Mesendoderm (in vitro differentiated cells): ENCODE measurements around the gene RIT2.

ENCODE experiments used
- DNase-seq: peaks from one replicate; pipeline ENCODE4 v3.0.0; 2013
- H2AK5ac ChIP-seq: 2 replicates; pipeline ENCODE4 v1.6.1; 2013; ENCODE audit warnings: low read length, inconsistent platforms
- H2BK120ac ChIP-seq: 2 replicates; pipeline ENCODE4 v1.6.1; 2013; ENCODE audit warnings: low read depth, mild to moderate bottlenecking, low read length, moderate library complexity, mixed read lengths
- H2BK15ac ChIP-seq: replicated peaks from 2 replicates; pipeline ENCODE4 v1.6.1; 2013; ENCODE audit warnings: low read depth, mild to moderate bottlenecking, moderate library complexity
- H2BK5ac ChIP-seq: 2 replicates; pipeline ENCODE4 v1.6.1; 2013; ENCODE audit warnings: low read length, inconsistent platforms
- H3K18ac ChIP-seq: 2 replicates; pipeline ENCODE4 v1.6.1; 2013; ENCODE audit warnings: mild to moderate bottlenecking, low read length, mixed read lengths
- H3K23ac ChIP-seq: one replicate; pipeline ENCODE4 v1.6.1; 2013; ENCODE audit warnings: low read length
- H3K27ac ChIP-seq: 2 replicates; pipeline ENCODE4 v1.5.1; 2013; ENCODE audit warnings: low read depth, mild to moderate bottlenecking, inconsistent platforms, low read length, moderate library complexity
- H3K27me3 ChIP-seq: 2 replicates; pipeline ENCODE4 v1.6.1; 2013; ENCODE audit warnings: low read length, control low read depth, mild to moderate bottlenecking, inconsistent platforms; ENCODE audit not compliant: insufficient read depth, poor library complexity
- H3K36me3 ChIP-seq: 2 replicates; pipeline ENCODE4 v1.6.1; 2013; ENCODE audit warnings: low read length, inconsistent platforms; ENCODE audit not compliant: control insufficient read depth, insufficient read depth
- H3K4ac ChIP-seq: one replicate; pipeline ENCODE4 v1.6.1; 2013; ENCODE audit warnings: low read depth, mild to moderate bottlenecking, low read length, moderate library complexity
- H3K4me1 ChIP-seq: 2 replicates; pipeline ENCODE4 v1.6.1; 2013; ENCODE audit warnings: low read depth, low read length, inconsistent platforms; ENCODE audit not compliant: control insufficient read depth
- H3K4me2 ChIP-seq: 2 replicates; pipeline ENCODE4 v1.6.1; 2013; ENCODE audit warnings: low read length
- H3K4me3 ChIP-seq: 2 replicates; pipeline ENCODE4 v1.5.1; 2013; ENCODE audit warnings: mild to moderate bottlenecking, low read length
- H3K56ac ChIP-seq: one replicate; pipeline ENCODE4 v1.6.1; 2013; ENCODE audit warnings: low read length
- H3K79me1 ChIP-seq: 2 replicates; pipeline ENCODE4 v1.6.1; 2013; ENCODE audit warnings: low read length, inconsistent platforms
- H3K79me2 ChIP-seq: 2 replicates; pipeline ENCODE4 v1.6.1; 2013; ENCODE audit warnings: mild to moderate bottlenecking, low read length; ENCODE audit not compliant: control insufficient read depth, insufficient read depth
- H3K9ac ChIP-seq: 2 replicates; pipeline ENCODE4 v1.6.1; 2013; ENCODE audit warnings: low read length, inconsistent platforms
- H4K5ac ChIP-seq: one replicate; pipeline ENCODE4 v1.6.1; 2013; ENCODE audit warnings: low read length
- H4K8ac ChIP-seq: one replicate; pipeline ENCODE4 v1.6.1; 2013; ENCODE audit warnings: low read depth, mild to moderate bottlenecking, control low read depth, low read length, moderate library complexity
- WGBS: extraction: QIAGEN DNeasy Blood & Tissue Kit; methylation state at CpG from one replicate; pipeline ENCODE4 v1.1.7; 2013; ENCODE audit warnings: low lambda C conversion rate, missing lambda C conversion rate; ENCODE audit not compliant: insufficient coverage; ENCODE audit errors: extremely low coverage; 5-methylcytosine and 5-hydroxymethylcytosine counted together

Gene RIT2

GRCh38 chr18:42891705-42892104 is 223.8 kb downstream of the RIT2 start:
- no peaks in the 10 kb centered on the region for H3K36me3 ChIP-seq
- H3K18ac ChIP-seq: no peak overlapping the region
- no peak for DNase-seq
- H3K4ac ChIP-seq: no peak overlapping the region
- H2AK5ac ChIP-seq: no peak overlapping the region
- no peaks in the 10 kb centered on the region for H3K79me1 ChIP-seq
- H3K27ac ChIP-seq: no peak overlapping the region
- H4K5ac ChIP-seq: no peak overlapping the region
- H3K4me1 ChIP-seq: no peaks in the 10 kb centered on the region
- WGBS: no CpG with 5 or more reads among the region's 3 CpGs
- H3K4me2 ChIP-seq: no peak overlapping the region
- H3K23ac ChIP-seq: no peak overlapping the region
- H3K9ac ChIP-seq: no peak overlapping the region
- H3K4me3 ChIP-seq: no peak overlapping the region
- no peak overlapping the region for H4K8ac ChIP-seq
- no peak overlapping the region for H2BK120ac ChIP-seq
- no peaks in the 10 kb centered on the region for H3K79me2 ChIP-seq
- H2BK15ac ChIP-seq: no peak overlapping the region
- no peak overlapping the region for H2BK5ac ChIP-seq
- no peak overlapping the region for H3K56ac ChIP-seq
- no peaks in the 10 kb centered on the region for H3K27me3 ChIP-seq

- H3K27ac ChIP-seq: no peak overlapping the region
- WGBS: no CpG with 5 or more reads among the region's 3 CpGs
- H3K23ac ChIP-seq: no peak overlapping the region
- no peak for DNase-seq
- no peak overlapping the region for H3K56ac ChIP-seq
- no peak overlapping the region for H4K8ac ChIP-seq
- no peak overlapping the region for H2BK5ac ChIP-seq
- no peak overlapping the region for H3K4me2 ChIP-seq
- H3K4me3 ChIP-seq: no peak overlapping the region
- no peak overlapping the region for H3K4ac ChIP-seq
- no peak overlapping the region for H3K18ac ChIP-seq
- H3K36me3 ChIP-seq: no peaks in the 10 kb centered on the region
- H3K9ac ChIP-seq: no peak overlapping the region
- H2BK15ac ChIP-seq: no peak overlapping the region
- no peaks in the 10 kb centered on the region for H3K79me1 ChIP-seq
- no peak overlapping the region for H2BK120ac ChIP-seq
- H3K4me1 ChIP-seq: no peaks in the 10 kb centered on the region
- H3K79me2 ChIP-seq: no peaks in the 10 kb centered on the region
- no peaks in the 10 kb centered on the region for H3K27me3 ChIP-seq
- H4K5ac ChIP-seq: no peak overlapping the region
- H2AK5ac ChIP-seq: no peak overlapping the region
These were observed 232.3 kb downstream of the RIT2 start for GRCh38 chr18:42883169-42883568.

- Histone ChIP-seq H3K27ac (no peak overlapping the region), H3K27me3 (no peaks in the 10 kb centered on the region), H2BK120ac (no peak overlapping the region), H3K36me3 (no peaks in the 10 kb centered on the region), H3K18ac (no peak overlapping the region), H3K4me2 (no peak overlapping the region), H2BK5ac (no peak overlapping the region), H3K4me3 (no peak overlapping the region), H3K79me2 (no peaks in the 10 kb centered on the region), H3K4ac (no peak overlapping the region), H4K5ac (no peak overlapping the region), H3K9ac (no peak overlapping the region), H2BK15ac (no peak overlapping the region), H3K56ac (no peak overlapping the region), H2AK5ac (no peak overlapping the region), H4K8ac (no peak overlapping the region), H3K4me1 (no peaks in the 10 kb centered on the region), H3K79me1 (no peaks in the 10 kb centered on the region), H3K23ac (no peak overlapping the region)
- no peak for DNase-seq
- WGBS: no CpG with 5 or more reads among the region's 3 CpGs
These were observed 233.4 kb downstream of the RIT2 start for GRCh38 chr18:42882122-42882521.

- no peak overlapping the region for H3K4ac ChIP-seq
- H4K5ac ChIP-seq: no peak overlapping the region
- H3K9ac ChIP-seq: no peak overlapping the region
- peak overlapping the region; percentile 74 for H2BK15ac ChIP-seq
- no peak overlapping the region for H3K4me2 ChIP-seq
- H4K8ac ChIP-seq: no peak overlapping the region
- no peak overlapping the region for H3K4me3 ChIP-seq
- H3K56ac ChIP-seq: no peak overlapping the region
- no peaks in the 10 kb centered on the region for H3K79me1 ChIP-seq
- no peak overlapping the region for H3K23ac ChIP-seq
- WGBS: no CpG with 5 or more reads among the region's 2 CpGs
- no peak overlapping the region for H2BK5ac ChIP-seq
- H3K27ac ChIP-seq: no peak overlapping the region
- no peak overlapping the region for H2BK120ac ChIP-seq
- H3K27me3 ChIP-seq: no peaks in the 10 kb centered on the region
- no peaks in the 10 kb centered on the region for H3K4me1 ChIP-seq
- H3K79me2 ChIP-seq: no peaks in the 10 kb centered on the region
- DNase-seq: no peak
- H2AK5ac ChIP-seq: no peak overlapping the region
- no peak overlapping the region for H3K18ac ChIP-seq
- H3K36me3 ChIP-seq: no peaks in the 10 kb centered on the region
These were observed 242.6 kb downstream of the RIT2 start for GRCh38 chr18:42872838-42873237.

- H4K5ac ChIP-seq: no peak overlapping the region
- H3K27ac ChIP-seq: no peak overlapping the region
These were observed 250.6 kb downstream of the RIT2 start for GRCh38 chr18:42864876-42865275.

GRCh38 chr18:42861271-42861670 is 254.2 kb downstream of the RIT2 start:
- Histone ChIP-seq H3K4me3 (no peak overlapping the region), H4K8ac (no peak overlapping the region), H3K27me3 (no peaks in the 10 kb centered on the region), H3K36me3 (no peaks in the 10 kb centered on the region), H2BK5ac (no peak overlapping the region), H3K27ac (no peak overlapping the region), H2BK15ac (no peak overlapping the region), H3K4me1 (no peaks in the 10 kb centered on the region), H2BK120ac (no peak overlapping the region), H3K79me1 (no peaks in the 10 kb centered on the region), H3K9ac (no peak overlapping the region), H3K4me2 (no peak overlapping the region), H3K23ac (no peak overlapping the region), H3K56ac (no peak overlapping the region), H4K5ac (no peak overlapping the region), H3K4ac (no peak overlapping the region), H2AK5ac (no peak overlapping the region), H3K79me2 (no peaks in the 10 kb centered on the region), H3K18ac (no peak overlapping the region)
- no peak for DNase-seq

More at GRCh38 chr18:42864876-42865275, 250.6 kb downstream of the RIT2 start:
- no peaks in the 10 kb centered on the region for H3K27me3 ChIP-seq
- H3K36me3 ChIP-seq: no peaks in the 10 kb centered on the region
- H3K18ac ChIP-seq: no peak overlapping the region
- H2BK5ac ChIP-seq: no peak overlapping the region
- H3K4ac ChIP-seq: peak overlapping the region; percentile 71
- H2BK120ac ChIP-seq: no peak overlapping the region
- no peak overlapping the region for H3K9ac ChIP-seq
- H3K56ac ChIP-seq: no peak overlapping the region
- DNase-seq: no peak
- H3K4me3 ChIP-seq: no peak overlapping the region
- no peak overlapping the region for H3K23ac ChIP-seq
- H3K79me1 ChIP-seq: no peaks in the 10 kb centered on the region
- H3K79me2 ChIP-seq: no peaks in the 10 kb centered on the region
- no peak overlapping the region for H2AK5ac ChIP-seq
- H3K4me2 ChIP-seq: no peak overlapping the region
- peak overlapping the region; percentile 88 for H2BK15ac ChIP-seq
- no peak overlapping the region for H4K8ac ChIP-seq
- no peaks in the 10 kb centered on the region for H3K4me1 ChIP-seq
